HS-5 (cell line): Measurements from ENCODE around the gene UMAD1.

ENCODE experiments used
- DNase-seq: peaks from one replicate; pipeline ENCODE4 v3.0.0-alpha.2; 2012; ENCODE audit warnings: low read depth

Gene UMAD1

GRCh38 chr7:7895004-7895650, 254.6 kb downstream of the UMAD1 start:
- no peak for DNase-seq

GRCh38 chr7:7895754-7896153, 255.2 kb downstream of the UMAD1 start:
- DNase-seq: no peak

- peak; percentile 25 for DNase-seq
Measured at GRCh38 chr7:7897509-7897908, 257.0 kb downstream of the UMAD1 start.

- DNase-seq: no peak
Measured at GRCh38 chr7:7897949-7898515, 257.5 kb downstream of the UMAD1 start.

GRCh38 chr7:7902845-7903244, 262.3 kb downstream of the UMAD1 start:
- no peak for DNase-seq

GRCh38 chr7:7907306-7907705, 266.8 kb downstream of the UMAD1 start:
- DNase-seq: no peak

- no peak for DNase-seq
Measured at GRCh38 chr7:7908622-7909145, 268.1 kb downstream of the UMAD1 start.

GRCh38 chr7:7909376-7909775, 268.8 kb downstream of the UMAD1 start:
- DNase-seq: no peak

- peak; percentile 92 for DNase-seq
Measured at GRCh38 chr7:7911369-7912123, 271.0 kb downstream of the UMAD1 start.

GRCh38 chr7:7912937-7913336, 272.4 kb downstream of the UMAD1 start:
- DNase-seq: no peak

GRCh38 chr7:7913504-7913903, 273.0 kb downstream of the UMAD1 start:
- DNase-seq: no peak

GRCh38 chr7:7914547-7914946, 274.0 kb downstream of the UMAD1 start:
- DNase-seq: no peak

- DNase-seq: no peak
Measured at GRCh38 chr7:7916064-7916463, 275.5 kb downstream of the UMAD1 start.

- DNase-seq: no peak
Measured at GRCh38 chr7:7917593-7917992, 277.0 kb downstream of the UMAD1 start.

GRCh38 chr7:7918736-7919448, 278.3 kb downstream of the UMAD1 start:
- DNase-seq: no peak

- no peak for DNase-seq
Measured at GRCh38 chr7:7919449-7919945, 278.9 kb downstream of the UMAD1 start.

GRCh38 chr7:7920056-7920455, 279.5 kb downstream of the UMAD1 start:
- no peak for DNase-seq

- no peak for DNase-seq
Measured at GRCh38 chr7:7920481-7920880, 279.9 kb downstream of the UMAD1 start.

GRCh38 chr7:7921830-7922229, 281.3 kb downstream of the UMAD1 start:
- DNase-seq: no peak

GRCh38 chr7:7922684-7923385, 282.3 kb downstream of the UMAD1 start:
- DNase-seq: no peak

GRCh38 chr7:7923818-7924217, 283.3 kb downstream of the UMAD1 start:
- DNase-seq: no peak

GRCh38 chr7:7924303-7924702, 283.8 kb downstream of the UMAD1 start:
- DNase-seq: no peak
